Panc1 (cell line): ENCODE results near the gene ITGA3. TPM values are rescaled to one million over a fixed set of nuclear protein-coding genes. Genes with fewer than 3 reads are reported as not detected.

Source experiments
- ATAC-seq: fragments of 200-7000 bp; cut with Tn5 transposase; 2 replicates; pipeline ENCODE4 v1.9.1; 2020; ENCODE audit warnings: mild to moderate bottlenecking, moderate library complexity
- BruUV-seq: library from RNA; stranded (reverse); fragments of 400-500 nt; replicated peaks from 2 replicates; lab custom pipeline; 2021; lab: Mats Ljungman, UMichigan
- CTCF ChIA-PET: fragments of 300-600 bp; sonication (Branson Sonifier 250); formaldehyde crosslinking; loops from one replicate; lab custom pipeline; 2022; ENCODE audit warnings: antibody characterized with exemption; lab: Charles Lee
- POLR2A ChIA-PET: fragments of 300-600 bp; sonication (Branson Sonifier 250); formaldehyde crosslinking; loops from one replicate; lab custom pipeline; 2022; ENCODE audit warnings: antibody characterized with exemption; lab: Charles Lee
- DNase-seq: peaks from one replicate; pipeline ENCODE4 v3.0.0-alpha.2; 2010; ENCODE audit warnings: low read depth, low spot score
- H3K27ac ChIP-seq: 2 replicates; pipeline ENCODE4 v1.5.1; 2011; ENCODE audit warnings: mild to moderate bottlenecking, low read length, inconsistent platforms
- H3K27me3 ChIP-seq: fragments of 200-500 bp; sonication (Bioruptor generic); 2 replicates; pipeline ENCODE4 v1.6.0; 2014; ENCODE audit warnings: low read length, inconsistent platforms; ENCODE audit not compliant: control insufficient read depth, insufficient read depth
- H3K36me3 ChIP-seq: fragments of 200-500 bp; sonication (Bioruptor generic); 2 replicates; pipeline ENCODE4 v1.5.1; 2014; ENCODE audit warnings: inconsistent platforms, mild to moderate bottlenecking, low read length, moderate library complexity; ENCODE audit not compliant: control insufficient read depth, insufficient read depth
- H3K4me1 ChIP-seq: 2 replicates; pipeline ENCODE4 v1.5.1; 2011; ENCODE audit warnings: inconsistent platforms, mild to moderate bottlenecking, low read length, moderate library complexity; ENCODE audit not compliant: control insufficient read depth, insufficient read depth
- H3K4me3 ChIP-seq, 2 experiments: 2 replicates each; pipeline ENCODE4 v1.5.1; 2011 to 2012; ENCODE audit warnings: low read depth in 2 of 2, low read length in 2 of 2, mild to moderate bottlenecking in 2 of 2, inconsistent platforms in 1 of 2, moderate library complexity in 1 of 2
- H3K9me3 ChIP-seq: fragments of 200-500 bp; sonication (Bioruptor generic); 2 replicates; pipeline ENCODE4 v1.5.1; 2014; ENCODE audit warnings: low read depth, mild to moderate bottlenecking, inconsistent platforms, low read length, moderate library complexity; ENCODE audit not compliant: control insufficient read depth, insufficient read depth
- CTCF ChIP-seq: fragments of 450-650 bp; IDR thresholded peaks from 2 replicates; pipeline ENCODE4 v1.5.1; 2017; ENCODE audit warnings: mild to moderate bottlenecking
- POLR2AphosphoS5 ChIP-seq: IDR thresholded peaks from 2 replicates; pipeline ENCODE4 v1.6.1; 2012; ENCODE audit warnings: mild to moderate bottlenecking, low read depth, low read length, moderate library complexity
- REST ChIP-seq, 2 experiments: IDR thresholded peaks; 2 replicates each; pipeline ENCODE4 v1.6.1; 2011 to 2012; ENCODE audit warnings: low read depth in 2 of 2, control low read depth in 1 of 2, low read length in 1 of 2, mild to moderate bottlenecking in 1 of 2, moderate library complexity in 1 of 2; ENCODE audit not compliant: insufficient read depth in 1 of 2
- SIN3A ChIP-seq: IDR thresholded peaks from 2 replicates; pipeline ENCODE4 v1.6.1; 2012; ENCODE audit warnings: low read depth, mild to moderate bottlenecking, low read length, moderate library complexity, borderline replicate concordance; ENCODE audit not compliant: insufficient read depth
- TCF7L2 ChIP-seq: IDR thresholded peaks from 2 replicates; pipeline ENCODE4 v1.6.1; 2011; ENCODE audit warnings: mild to moderate bottlenecking, low read depth, low read length, inconsistent platforms
- in situ Hi-C: cut with HindIII; loops from 2 replicates; pipeline ENCODE4 v1.10.0; 2016; ENCODE audit warnings: low sequenced_read_pairs, low pct_unique_long_range_greater_than_20kb
- intact Hi-C: fragments of 100-400 bp; cut with micrococcal nuclease; formaldehyde crosslinking; loops from one replicate; pipeline ENCODE4 v1.10.0; 2022; ENCODE audit not compliant: unreplicated experiment
- total RNA-seq: library from RNA; stranded (reverse); gene quantifications from one replicate; pipeline ENCODE4 v1.2.1, GENCODE V29; 2021; ENCODE audit not compliant: unreplicated experiment

Gene ITGA3
- total RNA-seq, 1 experiment from 2014 or later = 439 TPM

- no TSS peak for BruUV-seq
- Histone ChIP-seq H3K9me3 (no peaks in the 10 kb centered on the region), H3K4me1 (peaks cover 44% of the 10 kb centered on the region), H3K4me3 (no peak overlapping the region), H3K27ac (no peak overlapping the region), H3K36me3 (no peaks in the 10 kb centered on the region), H3K27me3 (no peaks in the 10 kb centered on the region)
- DNase-seq (no peak), ATAC-seq (no peak)
- TF ChIP-seq TCF7L2 = no peak
- TF ChIP-seq REST (IDR thresholded peaks at IDR 0.05; ENCODE audit: insufficient read depth in 1 of 2, low read depth in 2 of 2, low read length in 1 of 2) = no peak
- TF ChIP-seq CTCF = no peak
- no peak for TF ChIP-seq SIN3A
- TF ChIP-seq POLR2AphosphoS5 = no peak
- POLR2A ChIA-PET = no interaction called here
- CTCF ChIA-PET = no interaction called here
- intact Hi-C loops = no loop called here
- in situ Hi-C loops = no loop called here
Measured at GRCh38 chr17:50033316-50033715, 22.6 kb upstream of the ITGA3 start.

- DNase-seq = no peak
- no peak for ATAC-seq
Measured at GRCh38 chr17:50034498-50035364, 21.2 kb upstream of the ITGA3 start.

More at GRCh38 chr17:50034498-50035364, 21.2 kb upstream of the ITGA3 start:
- Histone ChIP-seq H3K4me3 (no peak overlapping the region), H3K36me3 (no peaks in the 10 kb centered on the region), H3K9me3 (no peaks in the 10 kb centered on the region), H3K27me3 (no peaks in the 10 kb centered on the region), H3K4me1 (peaks cover 36% of the 10 kb centered on the region), H3K27ac (peak overlapping the region; percentile 31)
- intact Hi-C loops (no loop called here), in situ Hi-C loops (no loop called here)
- TF ChIP-seq CTCF (no peak), TCF7L2 (no peak), REST (IDR thresholded peaks at IDR 0.05; ENCODE audit: insufficient read depth in 1 of 2, low read depth in 2 of 2, low read length in 1 of 2) (no peak), SIN3A (no peak), POLR2AphosphoS5 (no peak)
- ChIA-PET CTCF (no interaction called here), POLR2A (interaction anchor here (0.7 kb wide), 1 partner anchor 54 kb away, joined by 10 read pairs; no protein-coding TSS in a partner anchor)
- BruUV-seq = no TSS peak
